T-cell (primary cell): ENCODE results near the gene MEAK7. TPM values are rescaled to one million over a fixed set of nuclear protein-coding genes. Genes with fewer than 3 reads are reported as not detected.

ENCODE experiments used
- ATAC-seq, 4 experiments: fragments of 200-7000 bp in 3 of 4; fragments of 150-1000 bp in 1 of 4; cut with Tn5 transposase; replicated peaks in 1 of 4; 1 replicate in 3 of 4; 2 replicates in 1 of 4; pipeline ENCODE4 v1.10.0; 2021; ENCODE audit warnings: moderate library complexity in 3 of 4, mild to moderate bottlenecking in 2 of 4, moderate number of reproducible peaks in 1 of 4
- CTCF ChIA-PET, 2 donors: fragments of 300-600 bp; sonication (Branson Sonifier 250); formaldehyde crosslinking; loops; one replicate each; lab custom pipeline; 2022; ENCODE audit warnings: antibody characterized with exemption in 2 of 2; lab: Charles Lee
- POLR2A ChIA-PET, 2 donors: fragments of 300-600 bp; sonication (Branson Sonifier 250); formaldehyde crosslinking; loops; one replicate each; lab custom pipeline; 2022; ENCODE audit warnings: antibody characterized with exemption in 2 of 2; lab: Charles Lee
- DNase-seq, 35 experiments: peaks; one replicate each; pipeline versions ENCODE4 v3.0.0 to v3.0.0-alpha.2; 2013 to 2023
- H3K27ac ChIP-seq: one replicate; pipeline ENCODE4 v1.5.1; 2013; ENCODE audit warnings: low read length
- H3K27me3 ChIP-seq, 2 experiments: replicated peaks in 1 of 2; 1 replicate in 1 of 2; 2 replicates in 1 of 2; pipeline versions ENCODE4 v1.6.1 to v1.7.0; 2013; ENCODE audit warnings: low read length in 1 of 2, mixed read lengths in 1 of 2; ENCODE audit not compliant: control insufficient read depth in 2 of 2, insufficient read depth in 2 of 2; ENCODE audit errors: extremely low read depth in 1 of 2
- H3K36me3 ChIP-seq, 2 donors: 1 replicate in 1 of 2; 2 replicates in 1 of 2; pipeline versions ENCODE4 v1.6.1 to v1.7.0; 2013; ENCODE audit warnings: low read length in 1 of 2; ENCODE audit not compliant: control insufficient read depth in 2 of 2, insufficient read depth in 1 of 2; ENCODE audit errors: extremely low read depth in 1 of 2
- H3K4me1 ChIP-seq, 2 experiments: 1 replicate in 1 of 2; 2 replicates in 1 of 2; pipeline versions ENCODE4 v1.6.1 to v1.7.0; 2013; ENCODE audit warnings: low read length in 2 of 2, mixed read lengths in 1 of 2; ENCODE audit not compliant: insufficient read depth in 2 of 2, control insufficient read depth in 1 of 2; ENCODE audit errors: extremely low read depth in 1 of 2
- H3K4me3 ChIP-seq, 2 donors: 1 replicate in 1 of 2; 2 replicates in 1 of 2; pipeline versions ENCODE4 v1.5.1 to v1.7.0; 2013; ENCODE audit warnings: mild to moderate bottlenecking in 2 of 2, low read length in 1 of 2, moderate library complexity in 1 of 2; ENCODE audit not compliant: control insufficient read depth in 1 of 2; ENCODE audit errors: extremely low read depth in 1 of 2
- H3K9me3 ChIP-seq: 2 replicates; pipeline ENCODE4 v1.7.0; 2013
- H3K27ac Mint-ChIP-seq, 2 donors: one replicate each; pipeline ENCODE4 v1.8.0; 2020 to 2021; ENCODE audit warnings: mild to moderate bottlenecking in 2 of 2, mixed read lengths in 2 of 2
- H3K27me3 Mint-ChIP-seq, 2 donors: one replicate each; pipeline ENCODE4 v1.8.0; 2021 to 2022; ENCODE audit warnings: mixed read lengths in 2 of 2
- H3K36me3 Mint-ChIP-seq: one replicate; pipeline ENCODE4 v1.8.0; 2021; ENCODE audit warnings: mixed read lengths
- H3K4me1 Mint-ChIP-seq, 3 donors: one replicate each; pipeline ENCODE4 v1.8.0; 2020 to 2022; ENCODE audit warnings: mixed read lengths in 3 of 3, mild to moderate bottlenecking in 1 of 3
- H3K4me3 Mint-ChIP-seq, 3 donors: one replicate each; pipeline ENCODE4 v1.8.0; 2020 to 2022; ENCODE audit warnings: mild to moderate bottlenecking in 3 of 3, mixed read lengths in 3 of 3, moderate library complexity in 3 of 3
- H3K9me3 Mint-ChIP-seq, 3 donors: one replicate each; pipeline ENCODE4 v1.8.0; 2020 to 2022; ENCODE audit warnings: mixed read lengths in 3 of 3
- WGBS: methylation state at CpG from one replicate; pipeline ENCODE4 v1.1.5; 2013; ENCODE audit warnings: missing lambda C conversion rate; ENCODE audit not compliant: insufficient coverage; 5-methylcytosine and 5-hydroxymethylcytosine counted together
- total RNA-seq, 35 experiments: library from RNA in 6 of 35; stranded (reverse) in 6 of 35; fragments of 120-200 nt in 1 of 35; gene quantifications; one replicate each; pipeline versions ENCODE4 v1.2.1 to v1.2.4 and lab custom pipeline; 2013 to 2026

MEAK7 gene
- total RNA-seq, 5 donors from 2014 or later (not counting 1 experiment from before 2014, with no cell fraction given), result 6.2 to 12.3 (median 10.2) TPM

DNA sequence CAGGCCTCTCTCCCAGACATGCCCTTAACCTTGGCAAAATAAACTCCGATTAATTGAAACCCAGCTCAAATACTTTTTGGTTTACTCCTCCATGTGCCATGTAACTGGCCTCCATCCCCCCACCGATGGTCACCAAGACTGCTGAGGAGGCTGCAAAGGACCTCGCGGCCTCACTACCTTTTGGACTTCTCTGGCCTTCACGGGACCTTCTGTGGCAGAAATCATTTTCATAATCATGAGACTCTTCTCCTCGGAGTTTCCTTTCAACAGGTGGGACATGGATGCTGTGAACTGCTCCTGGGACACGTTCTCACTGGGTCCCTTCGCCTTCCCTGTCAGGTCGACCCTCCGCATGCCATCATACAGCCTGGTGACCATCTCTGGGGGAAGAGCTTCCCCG, 9.0 kb downstream of the MEAK7 start:
- CTCF ChIA-PET, result interaction anchor here (0.5 to 1.6 kb wide), 2 partner anchors 11 to 628 kb away, joined by 3 to 5 read pairs; no protein-coding TSS in a partner anchor
- no peak for DNase-seq
- 99% methylated on average over 11 of the region's 11 CpGs for WGBS

DNA sequence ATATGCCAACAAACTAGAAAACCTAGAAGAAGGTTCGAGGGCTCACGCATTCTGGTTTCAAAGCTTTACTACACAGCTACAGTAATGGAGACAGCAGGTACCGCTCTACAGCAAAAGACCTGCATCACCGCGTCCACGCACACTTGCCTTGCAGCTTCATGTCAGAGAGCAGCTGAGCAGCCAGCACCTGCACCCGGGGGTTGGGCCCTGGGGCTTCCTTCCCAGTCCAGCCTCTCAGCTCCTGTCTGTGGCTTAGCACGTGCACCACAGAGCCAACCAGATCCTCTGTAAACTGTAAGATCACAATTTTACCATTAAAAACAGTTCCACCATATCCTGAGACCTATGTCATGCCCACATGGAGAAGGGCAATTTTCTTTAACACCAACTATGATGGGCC, 15.3 kb downstream of the MEAK7 start:
- Histone ChIP-seq H3K36me3 (peaks cover 5 to 37% of the 10 kb centered on the region in 2 donors), H3K27ac (no peak overlapping the region), H3K27me3 (no peaks in the 10 kb centered on the region), H3K4me3 (no peak overlapping the region), H3K9me3 (no peaks in the 10 kb centered on the region), H3K4me1 (no peaks in the 10 kb centered on the region)
- no peak for DNase-seq
- Mint-ChIP-seq H3K4me3 (no peak overlapping the region), H3K9me3 (peaks cover 0 to 5% (median 4%) of the 10 kb centered on the region in 3 donors), H3K27me3 (no peaks in the 10 kb centered on the region), H3K27ac (no peak overlapping the region), H3K36me3 (peaks cover 40% of the 10 kb centered on the region), H3K4me1 (no peaks in the 10 kb centered on the region)
- WGBS, result 68% methylated on average over 4 of the region's 8 CpGs
- ATAC-seq, result no peak
- ChIA-PET POLR2A (interaction anchor here in 1 of 2 donors (0.5 kb wide), 1 partner anchor 190 kb away, joined by 3 read pairs; no protein-coding TSS in a partner anchor), CTCF (interaction anchor here in 1 of 2 donors (1.5 kb wide), 1 partner anchor 9 kb away, joined by 5 read pairs; no protein-coding TSS in a partner anchor)

More for the DNA sequence above, 9.0 kb downstream of the MEAK7 start:
- Mint-ChIP-seq H3K4me3 (no peak overlapping the region), H3K4me1 (no peaks in the 10 kb centered on the region), H3K27me3 (no peaks in the 10 kb centered on the region), H3K36me3 (peaks cover 57% of the 10 kb centered on the region), H3K27ac (no peak overlapping the region), H3K9me3 (peaks cover 0 to 11% (median 4%) of the 10 kb centered on the region in 3 donors)
- POLR2A ChIA-PET, result no interaction called here
- Histone ChIP-seq H3K9me3 (no peaks in the 10 kb centered on the region), H3K27me3 (no peaks in the 10 kb centered on the region), H3K27ac (no peak overlapping the region), H3K4me3 (no peak overlapping the region), H3K4me1 (no peaks in the 10 kb centered on the region), H3K36me3 (peaks cover 14 to 47% of the 10 kb centered on the region in 2 donors)
- no peak for ATAC-seq

DNA sequence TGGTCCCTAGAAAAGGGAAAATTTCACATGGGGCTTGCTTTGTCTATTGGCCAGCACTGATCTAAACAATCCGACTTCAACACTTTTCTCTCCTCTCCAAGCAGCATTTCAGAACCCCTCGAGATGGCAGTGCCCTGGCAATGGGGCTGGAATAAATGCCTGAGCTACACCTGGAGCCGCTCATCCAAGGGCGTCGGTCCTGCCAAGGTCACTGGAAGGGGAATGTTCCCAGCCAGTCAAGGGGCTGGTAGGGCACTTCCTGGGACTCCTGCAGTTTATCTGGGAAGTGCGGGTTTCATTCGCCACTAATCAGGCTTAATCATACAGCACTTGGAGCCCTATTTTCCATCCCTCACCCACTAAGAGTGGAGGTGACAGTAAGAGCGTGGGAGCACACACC, 17.1 kb downstream of the MEAK7 start:
- H3K4me1 ChIP-seq, result no peaks in the 10 kb centered on the region
- peaks cover 10 to 35% of the 10 kb centered on the region in 2 donors for H3K36me3 ChIP-seq
- DNase-seq, result no peak
- 70% methylated on average over 2 of the region's 8 CpGs for WGBS
- CTCF ChIA-PET, result no interaction called here
- H3K4me3 ChIP-seq, result no peak overlapping the region
- POLR2A ChIA-PET, result no interaction called here
- H3K9me3 ChIP-seq, result no peaks in the 10 kb centered on the region
- Mint-ChIP-seq H3K4me3 (no peak overlapping the region), H3K36me3 (peaks cover 37% of the 10 kb centered on the region), H3K4me1 (no peaks in the 10 kb centered on the region), H3K27me3 (no peaks in the 10 kb centered on the region), H3K27ac (no peak overlapping the region), H3K9me3 (no peaks in the 10 kb centered on the region)
- no peaks in the 10 kb centered on the region for H3K27me3 ChIP-seq
- ATAC-seq, result no peak
- H3K27ac ChIP-seq, result no peak overlapping the region

DNA sequence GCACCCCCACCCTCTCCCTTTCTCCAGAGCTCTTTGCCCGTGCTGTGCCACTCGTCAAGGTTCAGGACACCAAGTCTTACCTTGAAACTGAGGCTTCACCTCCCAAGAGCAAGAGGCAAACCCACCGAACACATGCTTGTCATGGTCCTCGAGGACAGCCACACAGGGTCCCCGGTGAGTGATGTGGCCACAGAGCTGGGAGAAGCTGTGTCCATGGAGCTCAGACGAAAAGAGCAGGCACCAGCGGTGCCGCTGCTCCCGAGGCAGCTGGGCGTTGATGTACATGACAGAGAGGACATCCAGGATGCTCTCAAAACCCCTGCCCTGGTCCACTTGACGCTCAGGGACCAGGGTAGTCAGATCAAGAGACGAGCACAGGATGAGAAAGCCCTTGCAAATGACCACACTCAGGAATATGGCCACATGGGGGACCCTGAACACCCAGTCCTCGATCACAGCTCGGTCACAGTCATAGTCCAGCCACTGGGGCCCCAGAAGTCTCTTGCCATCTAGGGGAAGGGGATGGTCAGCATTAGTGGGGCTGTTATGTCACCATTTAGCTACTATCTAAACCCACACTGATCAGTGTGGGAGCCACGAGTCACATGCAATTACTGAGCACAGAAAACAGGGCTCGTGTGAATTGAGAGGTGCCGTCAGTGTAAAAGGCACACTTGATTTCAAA, 17.8 kb downstream of the MEAK7 start:
- Histone ChIP-seq H3K4me1 (no peaks in the 10 kb centered on the region), H3K27ac (no peak overlapping the region), H3K36me3 (peaks cover 10 to 39% of the 10 kb centered on the region in 2 donors), H3K27me3 (no peaks in the 10 kb centered on the region), H3K9me3 (no peaks in the 10 kb centered on the region), H3K4me3 (no peak overlapping the region)
- Mint-ChIP-seq H3K27me3 (no peaks in the 10 kb centered on the region), H3K36me3 (peaks cover 41% of the 10 kb centered on the region), H3K4me3 (no peak overlapping the region), H3K27ac (no peak overlapping the region), H3K9me3 (no peaks in the 10 kb centered on the region), H3K4me1 (no peaks in the 10 kb centered on the region)
- DNase-seq, result no peak
- ChIA-PET POLR2A (no interaction called here), CTCF (no interaction called here)
- 94% methylated on average over 12 of the region's 17 CpGs for WGBS
- no peak for ATAC-seq

DNA sequence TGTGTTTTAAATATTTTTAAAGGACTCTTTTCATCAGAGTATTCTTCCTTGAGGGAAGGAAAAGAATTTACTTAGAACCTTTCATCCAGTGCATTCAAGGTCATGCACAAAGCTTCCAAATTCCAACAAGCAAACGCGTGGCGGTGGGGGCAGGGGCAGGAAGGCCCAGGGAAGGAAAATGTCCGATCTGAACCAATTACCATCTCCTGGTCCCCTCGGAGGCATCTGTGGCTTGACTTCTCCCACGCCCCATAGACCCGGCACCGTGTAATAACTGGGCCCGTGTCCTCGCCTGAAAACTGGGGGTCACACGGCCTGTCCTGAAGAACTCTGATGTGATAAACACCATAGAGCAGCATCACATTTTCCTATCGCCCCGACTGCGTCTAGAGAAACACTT, 18.3 kb downstream of the MEAK7 start:
- Histone ChIP-seq H3K36me3 (peaks cover 7 to 42% of the 10 kb centered on the region in 2 donors), H3K27ac (no peak overlapping the region), H3K4me1 (no peaks in the 10 kb centered on the region), H3K9me3 (no peaks in the 10 kb centered on the region), H3K4me3 (no peak overlapping the region), H3K27me3 (no peaks in the 10 kb centered on the region)
- H3K4me3 Mint-ChIP-seq, result no peak overlapping the region
- ChIA-PET CTCF (interaction anchor here in 1 of 2 donors (0.6 kb wide), 1 partner anchor 720 kb away, joined by 5 read pairs; no protein-coding TSS in a partner anchor), POLR2A (no interaction called here)
- DNase-seq (no peak), ATAC-seq (no peak)
- H3K9me3 Mint-ChIP-seq, result no peaks in the 10 kb centered on the region
- H3K27ac Mint-ChIP-seq, result no peak overlapping the region
- 92% methylated on average over 13 of the region's 14 CpGs for WGBS
- no peaks in the 10 kb centered on the region for H3K4me1 Mint-ChIP-seq
- H3K27me3 Mint-ChIP-seq, result no peaks in the 10 kb centered on the region
- H3K36me3 Mint-ChIP-seq, result peaks cover 41% of the 10 kb centered on the region

DNA sequence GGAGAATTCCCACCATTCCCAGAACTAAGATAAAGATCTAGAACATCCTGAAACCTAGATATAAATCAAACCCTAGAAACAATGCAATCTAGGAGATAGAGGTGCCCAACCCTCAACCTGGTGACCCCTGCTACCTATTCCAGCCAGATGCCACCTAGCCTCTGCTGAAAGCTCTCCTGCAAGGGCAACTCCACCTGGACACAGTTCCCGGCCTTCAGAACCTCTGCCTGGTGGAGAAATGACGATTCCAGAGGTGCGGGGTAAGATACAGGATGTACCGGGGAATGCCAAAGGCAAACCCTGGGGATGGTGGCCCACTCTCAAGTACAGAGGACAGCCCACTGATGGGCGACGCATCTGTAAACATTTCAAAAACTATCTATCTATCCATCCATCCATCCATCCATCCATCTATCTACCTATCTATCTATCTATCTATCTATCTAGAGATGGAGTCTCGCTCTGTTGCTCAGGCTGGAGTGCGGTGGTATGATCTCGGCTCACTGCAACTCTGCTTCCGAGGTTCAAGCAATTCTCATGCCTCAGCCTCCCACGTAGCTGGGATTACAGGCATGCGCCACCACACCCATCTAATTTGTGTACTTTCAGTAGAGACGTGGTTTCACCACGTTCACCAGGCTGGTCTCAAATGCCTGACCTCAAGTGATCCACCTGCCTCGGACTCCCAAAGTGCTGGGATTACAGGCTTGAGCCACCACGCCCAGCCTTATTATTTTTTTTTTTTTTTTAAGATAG, 19.0 kb downstream of the MEAK7 start:
- H3K4me1 Mint-ChIP-seq, result no peaks in the 10 kb centered on the region
- no peaks in the 10 kb centered on the region for H3K9me3 Mint-ChIP-seq
- Histone ChIP-seq H3K36me3 (peaks cover 7 to 46% of the 10 kb centered on the region in 2 donors), H3K27me3 (no peaks in the 10 kb centered on the region), H3K4me3 (no peak overlapping the region), H3K4me1 (no peaks in the 10 kb centered on the region), H3K27ac (no peak overlapping the region), H3K9me3 (no peaks in the 10 kb centered on the region)
- ATAC-seq, result no peak
- ChIA-PET CTCF (interaction anchor here in 1 of 2 donors (0.6 kb wide), 1 partner anchor 720 kb away, joined by 5 read pairs; no protein-coding TSS in a partner anchor), POLR2A (no interaction called here)
- DNase-seq, result no peak
- peaks cover 36% of the 10 kb centered on the region for H3K36me3 Mint-ChIP-seq
- H3K4me3 Mint-ChIP-seq, result no peak overlapping the region
- no peak overlapping the region for H3K27ac Mint-ChIP-seq
- WGBS, result 86% methylated on average over 12 of the region's 16 CpGs
- no peaks in the 10 kb centered on the region for H3K27me3 Mint-ChIP-seq
